Measurements from ENCODE around the gene AJAP1. TPM values are rescaled to one million over a fixed set of nuclear protein-coding genes. Genes with fewer than 3 reads are reported as not detected.

AJAP1 gene
- total RNA-seq, 1 experiment from 2014 or later = 15.1 TPM

DNA sequence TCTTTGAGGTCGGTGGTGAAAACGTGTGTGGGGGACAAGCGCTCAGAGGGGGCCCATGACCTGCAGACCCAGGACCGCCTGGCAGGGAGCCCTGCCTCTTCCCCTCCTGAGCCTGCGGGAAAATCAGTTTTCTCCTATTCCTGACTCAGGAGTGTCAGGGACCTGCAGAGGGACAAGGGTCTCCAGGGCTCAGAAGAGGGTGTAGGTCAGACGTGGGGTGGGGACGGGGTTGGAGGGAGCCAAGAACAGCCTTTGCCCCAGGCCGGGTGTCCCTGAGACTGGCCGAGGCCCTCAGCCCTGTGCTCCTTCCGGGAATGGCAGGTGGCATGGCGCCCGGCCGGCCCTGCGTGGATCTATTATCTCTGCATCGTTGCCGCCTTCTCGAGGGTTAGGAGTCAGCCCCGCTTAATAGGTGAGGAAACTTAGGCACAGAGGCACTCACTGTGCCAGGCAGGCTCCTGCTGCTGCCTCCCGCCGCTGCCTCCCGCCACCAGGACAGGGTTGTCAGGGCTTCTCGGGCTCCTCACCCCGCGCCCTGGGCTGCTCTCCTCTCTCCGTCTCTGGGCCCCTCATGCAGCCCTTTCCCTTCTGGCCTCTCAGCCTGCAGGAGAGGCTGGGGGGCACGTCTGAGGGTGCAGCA is 37.5 kb downstream of the AJAP1 start:
- no peak overlapping the region for H3K4me3 ChIP-seq (ENCODE audit: insufficient read depth, low read depth, low read length)
- H3K27me3 ChIP-seq (ENCODE audit: control insufficient read depth, insufficient read depth, low read length) = no peaks in the 10 kb centered on the region
- H3K36me3 ChIP-seq (replicated peaks; ENCODE audit: control insufficient read depth, insufficient read depth, low read length) = no peaks in the 10 kb centered on the region
- peak; percentile 59 for DNase-seq

DNA sequence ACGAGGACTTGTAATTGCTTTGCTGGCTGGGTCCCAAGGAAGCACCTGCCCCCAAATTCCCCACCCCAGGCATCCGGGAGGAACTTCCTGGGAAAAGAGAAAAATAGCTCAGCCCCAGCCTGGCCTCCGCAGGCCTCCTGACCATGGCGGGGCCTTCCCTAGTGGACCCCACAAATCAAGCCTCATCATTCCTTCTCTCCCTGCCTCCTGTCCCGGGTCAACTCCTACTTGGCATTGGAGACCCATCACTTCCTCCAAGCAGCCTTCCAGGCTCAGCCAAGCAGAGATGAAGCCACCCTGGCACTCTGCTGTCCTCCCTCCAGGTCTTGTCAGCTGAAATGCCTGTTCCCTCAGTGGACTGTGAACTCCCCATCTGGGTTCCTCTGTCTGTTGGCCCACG is 38.0 kb downstream of the AJAP1 start:
- Histone ChIP-seq H3K36me3 (replicated peaks; ENCODE audit: control insufficient read depth, insufficient read depth, low read length) (no peaks in the 10 kb centered on the region), H3K27me3 (ENCODE audit: control insufficient read depth, insufficient read depth, low read length) (no peaks in the 10 kb centered on the region), H3K4me3 (ENCODE audit: insufficient read depth, low read depth, low read length) (no peak overlapping the region)
- no peak for DNase-seq

- H3K36me3 ChIP-seq (replicated peaks; ENCODE audit: control insufficient read depth, insufficient read depth, low read length) = no peaks in the 10 kb centered on the region
- no peaks in the 10 kb centered on the region for H3K27me3 ChIP-seq (ENCODE audit: control insufficient read depth, insufficient read depth, low read length)
- DNase-seq = no peak
- H3K4me3 ChIP-seq (ENCODE audit: insufficient read depth, low read depth, low read length) = no peak overlapping the region
Observed at GRCh38 chr1:4693331-4693730, 38.9 kb downstream of the AJAP1 start.

DNA sequence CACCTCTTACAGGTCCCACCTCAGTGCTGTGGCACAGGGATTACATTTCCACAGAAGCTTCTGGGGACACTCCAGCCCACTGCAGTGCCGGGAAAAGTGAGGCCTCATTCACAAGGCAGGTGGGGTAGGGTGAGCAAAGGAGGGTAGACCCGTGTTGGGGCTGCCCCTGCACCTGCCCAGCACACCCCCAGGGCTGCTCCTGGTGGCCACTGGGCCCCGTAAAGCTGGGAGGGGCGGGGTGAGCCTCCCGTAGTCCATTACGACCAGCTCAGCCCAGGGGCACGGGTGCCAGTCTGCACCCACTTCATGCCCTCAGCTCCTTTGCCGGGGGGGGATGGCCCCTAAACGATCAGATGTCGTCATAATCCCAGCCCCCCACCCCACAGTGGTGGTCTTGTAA is 39.5 kb downstream of the AJAP1 start:
- Histone ChIP-seq H3K4me3 (ENCODE audit: insufficient read depth, low read depth, low read length) (no peak overlapping the region), H3K27me3 (ENCODE audit: control insufficient read depth, insufficient read depth, low read length) (no peaks in the 10 kb centered on the region), H3K36me3 (replicated peaks; ENCODE audit: control insufficient read depth, insufficient read depth, low read length) (no peaks in the 10 kb centered on the region)
- DNase-seq = no peak

DNA sequence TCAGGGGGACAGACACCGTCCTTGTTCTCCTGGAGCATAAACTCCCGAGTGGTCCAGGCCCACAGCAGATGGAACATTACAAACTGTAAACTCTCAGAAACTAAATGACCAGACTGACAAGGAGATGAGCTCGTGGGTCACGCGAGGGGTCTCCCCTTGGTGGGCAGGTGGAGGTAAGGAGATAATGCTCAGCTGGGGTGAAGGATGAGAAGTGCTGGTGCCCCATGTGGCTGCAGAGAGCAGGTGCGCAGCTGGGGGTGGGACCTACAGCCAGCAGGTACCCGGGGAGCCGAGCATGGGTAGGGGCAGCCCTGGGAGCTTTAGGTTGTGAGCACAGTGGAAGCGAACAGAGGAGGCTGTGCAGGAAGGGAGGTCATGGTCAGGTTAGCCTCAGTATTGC is 40.1 kb downstream of the AJAP1 start:
- Histone ChIP-seq H3K27me3 (ENCODE audit: control insufficient read depth, insufficient read depth, low read length) (no peaks in the 10 kb centered on the region), H3K36me3 (replicated peaks; ENCODE audit: control insufficient read depth, insufficient read depth, low read length) (no peaks in the 10 kb centered on the region), H3K4me3 (ENCODE audit: insufficient read depth, low read depth, low read length) (no peak overlapping the region)
- peak; percentile 86 for DNase-seq

DNA sequence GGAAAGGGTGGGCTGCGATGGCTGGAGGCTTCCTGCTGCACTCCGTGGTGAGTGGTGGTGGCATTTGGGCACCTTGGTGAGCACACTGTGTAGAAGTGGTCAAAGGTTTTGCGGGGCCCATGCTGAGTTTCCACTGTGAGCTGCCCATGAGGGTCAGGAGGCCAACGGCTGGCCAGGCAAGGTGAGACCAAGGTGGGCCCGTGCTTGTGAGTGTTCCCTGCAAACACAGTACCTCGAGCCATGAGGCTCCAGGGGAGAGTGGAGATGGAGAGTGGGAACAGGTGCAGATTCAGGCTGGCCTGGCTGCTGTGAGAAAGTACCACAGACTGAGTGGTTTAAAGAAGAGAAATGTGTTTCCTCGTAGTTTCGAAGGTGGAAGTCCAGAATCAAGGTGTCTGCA is 40.8 kb downstream of the AJAP1 start:
- DNase-seq = no peak
- Histone ChIP-seq H3K4me3 (ENCODE audit: insufficient read depth, low read depth, low read length) (no peak overlapping the region), H3K27me3 (ENCODE audit: control insufficient read depth, insufficient read depth, low read length) (no peaks in the 10 kb centered on the region), H3K36me3 (replicated peaks; ENCODE audit: control insufficient read depth, insufficient read depth, low read length) (no peaks in the 10 kb centered on the region)

GRCh38 chr1:4696161-4696745 is 41.8 kb downstream of the AJAP1 start:
- Histone ChIP-seq H3K36me3 (replicated peaks; ENCODE audit: control insufficient read depth, insufficient read depth, low read length) (no peaks in the 10 kb centered on the region), H3K27me3 (ENCODE audit: control insufficient read depth, insufficient read depth, low read length) (no peaks in the 10 kb centered on the region), H3K4me3 (ENCODE audit: insufficient read depth, low read depth, low read length) (no peak overlapping the region)
- peak; percentile 36 for DNase-seq

- no peaks in the 10 kb centered on the region for H3K36me3 ChIP-seq (replicated peaks; ENCODE audit: control insufficient read depth, insufficient read depth, low read length)
Observed at GRCh38 chr1:4696753-4697152, 42.3 kb downstream of the AJAP1 start.

GRCh38 chr1:4697801-4698200 is 43.4 kb downstream of the AJAP1 start:
- no peaks in the 10 kb centered on the region for H3K27me3 ChIP-seq (ENCODE audit: control insufficient read depth, insufficient read depth, low read length)
- H3K36me3 ChIP-seq (replicated peaks; ENCODE audit: control insufficient read depth, insufficient read depth, low read length) = no peaks in the 10 kb centered on the region
- H3K4me3 ChIP-seq (ENCODE audit: insufficient read depth, low read depth, low read length) = no peak overlapping the region
- DNase-seq = no peak

More at GRCh38 chr1:4696753-4697152, 42.3 kb downstream of the AJAP1 start:
- no peak for DNase-seq
- H3K4me3 ChIP-seq (ENCODE audit: insufficient read depth, low read depth, low read length) = no peak overlapping the region
- no peaks in the 10 kb centered on the region for H3K27me3 ChIP-seq (ENCODE audit: control insufficient read depth, insufficient read depth, low read length)

DNA sequence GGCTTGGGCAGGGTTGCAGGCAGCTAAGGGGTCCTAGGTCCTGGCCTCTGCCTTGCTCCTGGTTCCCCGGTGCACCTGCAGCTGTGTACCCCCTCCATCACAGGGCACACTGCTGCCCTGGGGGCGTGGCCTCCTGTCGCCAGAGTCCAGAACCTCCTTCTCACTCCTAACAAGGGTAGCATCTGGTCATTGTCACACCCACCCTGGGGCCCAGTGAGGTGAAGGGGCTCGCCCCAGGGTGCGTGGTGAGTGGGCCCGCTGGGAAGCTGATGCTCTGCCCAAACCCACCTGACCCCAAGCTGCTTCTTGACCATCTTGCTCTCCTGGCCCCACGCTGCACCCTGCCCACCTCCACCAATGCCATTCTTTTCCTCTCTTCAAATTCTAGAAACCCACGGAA is 44.5 kb downstream of the AJAP1 start:
- no peak overlapping the region for H3K4me3 ChIP-seq (ENCODE audit: insufficient read depth, low read depth, low read length)
- no peaks in the 10 kb centered on the region for H3K27me3 ChIP-seq (ENCODE audit: control insufficient read depth, insufficient read depth, low read length)
- H3K36me3 ChIP-seq (replicated peaks; ENCODE audit: control insufficient read depth, insufficient read depth, low read length) = no peaks in the 10 kb centered on the region
- DNase-seq = peak; percentile 33

- peak; percentile 37 for DNase-seq
- Histone ChIP-seq H3K36me3 (replicated peaks; ENCODE audit: control insufficient read depth, insufficient read depth, low read length) (no peaks in the 10 kb centered on the region), H3K4me3 (ENCODE audit: insufficient read depth, low read depth, low read length) (no peak overlapping the region), H3K27me3 (ENCODE audit: control insufficient read depth, insufficient read depth, low read length) (no peaks in the 10 kb centered on the region)
Observed at GRCh38 chr1:4699376-4700301, 45.2 kb downstream of the AJAP1 start.

DNA sequence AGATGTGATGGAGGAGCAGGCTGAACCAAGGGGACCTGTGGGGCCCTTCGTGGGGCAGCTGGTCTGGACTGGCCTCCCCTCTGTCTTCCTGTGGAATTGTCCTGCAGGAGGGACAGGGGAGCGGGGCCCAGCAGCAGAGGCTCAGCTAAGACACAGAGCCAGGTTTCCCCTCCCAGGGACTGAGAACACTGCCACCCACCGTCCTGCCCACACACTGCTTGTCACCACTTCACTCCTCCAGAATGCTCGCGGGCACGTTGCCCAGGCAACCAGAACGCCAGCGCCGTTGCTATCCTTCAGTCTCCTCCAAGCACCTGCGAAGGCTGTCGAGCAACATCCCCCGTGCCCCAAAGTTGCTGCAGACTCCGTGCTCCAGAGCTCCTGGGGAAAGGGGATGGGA is 46.4 kb downstream of the AJAP1 start:
- Histone ChIP-seq H3K36me3 (replicated peaks; ENCODE audit: control insufficient read depth, insufficient read depth, low read length) (no peaks in the 10 kb centered on the region), H3K27me3 (ENCODE audit: control insufficient read depth, insufficient read depth, low read length) (no peaks in the 10 kb centered on the region), H3K4me3 (ENCODE audit: insufficient read depth, low read depth, low read length) (no peak overlapping the region)
- DNase-seq = peak; percentile 62

- Histone ChIP-seq H3K36me3 (replicated peaks; ENCODE audit: control insufficient read depth, insufficient read depth, low read length) (no peaks in the 10 kb centered on the region), H3K4me3 (ENCODE audit: insufficient read depth, low read depth, low read length) (no peak overlapping the region), H3K27me3 (ENCODE audit: control insufficient read depth, insufficient read depth, low read length) (no peaks in the 10 kb centered on the region)
- no peak for DNase-seq
Observed at GRCh38 chr1:4701276-4701675, 46.9 kb downstream of the AJAP1 start.

- H3K36me3 ChIP-seq (replicated peaks; ENCODE audit: control insufficient read depth, insufficient read depth, low read length) = no peaks in the 10 kb centered on the region
Observed at GRCh38 chr1:4702464-4702863, 48.1 kb downstream of the AJAP1 start.

DNA sequence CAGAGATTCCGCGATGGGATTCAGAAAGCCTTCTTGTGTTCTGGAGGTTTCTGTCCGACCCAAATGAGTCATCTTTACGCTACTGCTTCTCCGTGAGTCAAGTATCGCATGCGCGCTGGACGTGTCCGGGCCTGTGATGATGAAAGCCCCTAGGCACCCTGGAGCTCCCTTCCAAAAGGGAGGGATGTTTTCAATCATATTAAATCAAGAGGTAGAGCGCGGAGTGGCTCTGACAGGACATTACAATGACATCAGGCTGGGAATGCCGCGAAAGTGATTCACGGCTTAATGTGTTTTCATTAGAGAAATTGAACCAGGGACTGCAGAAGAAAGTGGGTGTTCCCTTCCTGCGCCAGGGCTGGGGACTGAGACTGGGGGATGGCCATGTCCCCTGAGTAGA is 48.5 kb downstream of the AJAP1 start:
- Histone ChIP-seq H3K4me3 (ENCODE audit: insufficient read depth, low read depth, low read length) (no peak overlapping the region), H3K27me3 (ENCODE audit: control insufficient read depth, insufficient read depth, low read length) (no peaks in the 10 kb centered on the region), H3K36me3 (replicated peaks; ENCODE audit: control insufficient read depth, insufficient read depth, low read length) (no peaks in the 10 kb centered on the region)
- DNase-seq = no peak

More at GRCh38 chr1:4702464-4702863, 48.1 kb downstream of the AJAP1 start:
- Histone ChIP-seq H3K4me3 (ENCODE audit: insufficient read depth, low read depth, low read length) (no peak overlapping the region), H3K27me3 (ENCODE audit: control insufficient read depth, insufficient read depth, low read length) (no peaks in the 10 kb centered on the region)
- DNase-seq = peak; percentile 40

Measured in H7 (cell line).